WTC11 (cell line): ENCODE data around the gene MFNG.

Experiments
- AFF4 ChIP-seq: sonication (generic); formaldehyde crosslinking; IDR thresholded peaks from 2 replicates; pipeline ENCODE4 v1.8.1; 2023; ENCODE audit warnings: mild to moderate bottlenecking, missing genetic modification reagents, borderline replicate concordance
- ATF3 ChIP-seq: sonication (generic); formaldehyde crosslinking; conservative IDR thresholded peaks from 2 replicates; pipeline ENCODE4 v1.8.1; 2022; ENCODE audit warnings: mild to moderate bottlenecking, missing genetic modification reagents
- CTCF ChIP-seq: fragments of 200-600 bp; IDR thresholded peaks from 2 replicates; pipeline ENCODE4 v1.8.0; 2022; ENCODE audit warnings: antibody characterized with exemption
- ESRRA ChIP-seq: sonication (generic); formaldehyde crosslinking; IDR thresholded peaks from 2 replicates; pipeline ENCODE4 v1.8.1; 2022; ENCODE audit warnings: mild to moderate bottlenecking, missing genetic modification reagents, borderline replicate concordance
- MAX ChIP-seq: sonication (generic); formaldehyde crosslinking; IDR thresholded peaks from 2 replicates; pipeline ENCODE4 v1.8.0; 2022; ENCODE audit warnings: mild to moderate bottlenecking, missing genetic modification reagents
- NFYB ChIP-seq: sonication (generic); formaldehyde crosslinking; conservative IDR thresholded peaks from 2 replicates; pipeline ENCODE4 v1.8.0; 2022; ENCODE audit warnings: low read depth, missing genetic modification reagents
- ZBTB43 ChIP-seq: sonication (generic); formaldehyde crosslinking; IDR thresholded peaks from 2 replicates; pipeline ENCODE4 v1.8.1; 2023; ENCODE audit warnings: mild to moderate bottlenecking, missing genetic modification reagents

- no peak for TF ChIP-seq ESRRA
- TF ChIP-seq CTCF: no peak
- no peak for TF ChIP-seq AFF4 (CRISPR knock-in tag)
- TF ChIP-seq ZBTB43 (CRISPR knock-in tag): no peak
- no peak for TF ChIP-seq ATF3
- no peak for TF ChIP-seq NFYB (CRISPR knock-in tag)
- TF ChIP-seq MAX (CRISPR knock-in tag): no peak
Measured at GRCh38 chr22:37432708-37433054, 53.5 kb downstream of the MFNG start.
